Muscle of leg (tissue), 11 donors: Measurements from ENCODE around the gene DYNLL2. TPM values are rescaled to one million over a fixed set of nuclear protein-coding genes. Genes with fewer than 3 reads are reported as not detected.
A peak's percentile ranks its signal among the peaks of the same experiment; 100 is the strongest.
"Not testable (repeated sequence)": the region's sequence is repeated elsewhere in the genome, so short reads cannot be mapped to it uniquely, and the experiment has no call there.

Source experiments
- DNase-seq: peaks from one replicate; pipeline ENCODE4 v3.0.0; 2013
- H3K27ac ChIP-seq: one replicate; pipeline ENCODE4 v1.5.1; 2013; ENCODE audit warnings: mild to moderate bottlenecking, low read length, control low read depth
- H3K27me3 ChIP-seq: one replicate; pipeline ENCODE4 v1.6.1; 2013; ENCODE audit warnings: low read length; ENCODE audit not compliant: control insufficient read depth, insufficient read depth
- H3K36me3 ChIP-seq: one replicate; pipeline ENCODE4 v1.6.1; 2013; ENCODE audit warnings: low read length; ENCODE audit not compliant: control insufficient read depth, insufficient read depth
- H3K4me1 ChIP-seq: one replicate; pipeline ENCODE4 v1.6.1; 2013; ENCODE audit warnings: low read length; ENCODE audit not compliant: control insufficient read depth, insufficient read depth
- H3K4me3 ChIP-seq: one replicate; pipeline ENCODE4 v1.5.1; 2013; ENCODE audit warnings: low read length, control low read depth
- H3K9me3 ChIP-seq: replicated peaks from 2 replicates; pipeline ENCODE4 v1.6.1; 2013; ENCODE audit warnings: low read depth, low read length; ENCODE audit not compliant: control insufficient read depth
- WGBS: methylation state at CpG from one replicate; pipeline ENCODE4 v1.1.5; 2013; ENCODE audit warnings: missing lambda C conversion rate; ENCODE audit not compliant: insufficient coverage; 5-methylcytosine and 5-hydroxymethylcytosine counted together
- polyA plus RNA-seq, 8 donors: library from polyadenylated mRNA; unstranded; fragments of 120-200 nt; gene quantifications; one replicate each; pipeline versions ENCODE4 v1.2.1 to v1.2.3, GENCODE V29; 2013; ENCODE audit warnings: inconsistent platforms in 1 of 8, low replicate concordance in 1 of 8; ENCODE audit not compliant: insufficient read length in 8 of 8, insufficient read depth in 1 of 8
- total RNA-seq: library from RNA; stranded (reverse); fragments of 120-200 nt; gene quantifications from one replicate; pipeline ENCODE4 v1.2.4, GENCODE V29; 2013

The DYNLL2 gene
- total and polyA plus RNA-seq, 9 donors = 12.7 to 52.8 (median 44.4) TPM

DNA sequence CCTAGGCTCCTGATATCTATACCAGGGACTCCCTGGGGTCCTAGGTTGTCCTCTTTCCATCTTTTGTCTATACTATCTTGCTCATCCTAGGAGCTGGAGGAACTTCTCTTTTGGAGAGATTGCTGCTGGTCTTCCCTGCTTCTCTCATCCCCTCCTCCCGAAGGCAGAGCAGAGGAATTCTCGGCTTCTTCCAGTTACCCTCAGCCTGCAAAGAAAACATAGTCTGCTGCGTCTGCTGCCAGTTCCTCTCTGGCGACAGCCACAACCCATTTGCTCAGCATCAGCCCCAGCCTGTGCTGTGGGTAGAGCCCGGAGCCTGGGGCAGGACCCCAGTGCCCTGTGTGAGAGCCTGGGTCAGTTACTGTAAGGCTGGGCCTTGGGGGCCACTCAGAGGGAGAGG, 21.5 kb upstream of the DYNLL2 start:
- H3K36me3 ChIP-seq = no peaks in the 10 kb centered on the region
- H3K4me1 ChIP-seq = peaks cover 18% of the 10 kb centered on the region
- no peak overlapping the region for H3K4me3 ChIP-seq
- no peaks in the 10 kb centered on the region for H3K9me3 ChIP-seq
- no peaks in the 10 kb centered on the region for H3K27me3 ChIP-seq
- WGBS = 63% methylated on average over 1 of the region's 5 CpGs
- no peak for DNase-seq
- H3K27ac ChIP-seq = no peak overlapping the region

DNA sequence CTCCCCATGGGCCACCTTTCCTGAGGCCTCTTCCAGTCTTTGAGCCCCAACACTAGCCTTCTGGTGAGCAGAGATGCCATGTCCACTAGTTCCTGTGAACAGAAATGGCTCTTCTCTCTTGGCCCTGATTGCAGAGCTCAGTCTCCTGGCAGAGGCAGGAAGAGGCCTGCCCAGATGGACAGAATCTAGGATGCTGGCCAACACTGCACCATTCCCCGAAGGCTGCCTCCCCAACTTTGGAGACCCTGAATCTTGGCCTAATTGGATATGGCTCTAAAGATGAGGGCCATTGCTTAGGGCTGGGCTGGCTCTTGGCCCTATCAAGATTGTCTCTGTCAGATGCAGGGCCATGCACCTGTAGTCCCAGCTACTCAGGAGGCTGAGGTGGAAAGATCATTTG, 18.0 kb upstream of the DYNLL2 start:
- no peak overlapping the region for H3K27ac ChIP-seq
- H3K4me1 ChIP-seq = peaks cover 9% of the 10 kb centered on the region
- 88% methylated on average over 1 of the region's 1 CpG for WGBS
- H3K36me3 ChIP-seq = no peaks in the 10 kb centered on the region
- H3K9me3 ChIP-seq = no peaks in the 10 kb centered on the region
- no peaks in the 10 kb centered on the region for H3K27me3 ChIP-seq
- DNase-seq = no peak
- H3K4me3 ChIP-seq = no peak overlapping the region

DNA sequence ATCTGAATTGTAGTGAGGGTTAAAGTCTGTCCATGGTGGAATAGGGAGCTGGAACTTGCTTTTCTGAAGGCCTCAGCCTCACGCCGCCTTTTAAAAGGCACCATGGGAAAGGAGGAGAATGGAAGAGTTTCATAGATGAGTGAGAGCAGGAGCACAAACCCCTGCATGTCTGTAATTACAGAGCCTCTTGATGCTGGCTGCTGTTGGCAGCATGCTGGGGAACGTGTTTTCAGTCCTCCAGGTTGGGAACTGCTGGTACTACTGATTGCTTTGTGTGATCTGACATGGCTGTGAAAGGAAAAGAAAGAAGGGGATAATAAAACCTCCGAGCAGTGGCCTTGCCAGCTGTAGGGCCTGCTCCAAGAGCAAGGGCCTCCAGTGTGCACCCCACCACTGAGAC, 16.8 kb upstream of the DYNLL2 start:
- Histone ChIP-seq H3K27ac (no peak overlapping the region), H3K27me3 (no peaks in the 10 kb centered on the region), H3K4me3 (no peak overlapping the region), H3K9me3 (no peaks in the 10 kb centered on the region), H3K4me1 (no peaks in the 10 kb centered on the region), H3K36me3 (no peaks in the 10 kb centered on the region)
- no peak for DNase-seq
- 13% methylated on average over 1 of the region's 4 CpGs for WGBS

DNA sequence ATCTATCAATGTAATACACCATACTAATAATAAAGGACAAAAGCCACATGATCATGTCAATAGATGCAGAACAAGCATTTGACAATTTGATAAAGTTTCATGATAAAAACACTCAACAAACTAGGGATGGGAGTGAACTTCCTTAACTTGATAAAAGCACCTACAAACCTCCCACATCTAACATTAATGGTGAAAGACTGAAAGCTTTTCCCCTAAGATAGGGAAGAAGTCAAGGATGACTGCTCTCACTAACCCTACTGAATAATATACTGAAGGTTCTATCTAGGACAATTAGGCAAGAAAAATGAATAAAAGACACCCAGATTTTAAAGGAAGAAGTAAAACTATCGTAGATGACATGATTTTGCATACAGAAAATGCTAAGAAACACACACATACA, 10.4 kb upstream of the DYNLL2 start:
- Histone ChIP-seq H3K27me3 (no peaks in the 10 kb centered on the region), H3K36me3 (no peaks in the 10 kb centered on the region), H3K4me3 (no peak overlapping the region), H3K27ac (no peak overlapping the region), H3K4me1 (no peaks in the 10 kb centered on the region), H3K9me3 (no peaks in the 10 kb centered on the region)
- DNase-seq = no peak
- no CpG with 5 or more reads among the region's 1 CpG for WGBS

DNA sequence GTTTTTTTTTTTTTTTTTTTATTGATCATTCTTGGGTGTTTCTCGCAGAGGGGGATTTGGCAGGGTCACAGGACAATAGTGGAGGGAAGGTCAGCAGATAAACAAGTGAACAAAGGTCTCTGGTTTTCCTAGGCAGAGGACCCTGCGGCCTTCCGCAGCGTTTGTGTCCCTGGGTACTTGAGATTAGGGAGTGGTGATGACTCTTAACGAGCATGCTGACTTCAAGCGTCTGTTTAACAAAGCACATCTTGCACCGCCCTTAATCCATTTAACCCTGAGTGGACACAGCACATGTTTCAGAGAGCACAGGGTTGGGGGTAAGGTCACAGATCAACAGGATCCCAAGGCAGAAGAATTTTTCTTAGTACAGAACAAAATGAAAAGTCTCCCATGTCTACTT, 10.0 kb upstream of the DYNLL2 start:
- H3K4me3 ChIP-seq, H3K36me3 ChIP-seq, H3K27me3 ChIP-seq, H3K27ac ChIP-seq, H3K9me3 ChIP-seq, DNase-seq, H3K4me1 ChIP-seq: not testable (repeated sequence)
- WGBS = no CpG with 5 or more reads among the region's 7 CpGs

DNA sequence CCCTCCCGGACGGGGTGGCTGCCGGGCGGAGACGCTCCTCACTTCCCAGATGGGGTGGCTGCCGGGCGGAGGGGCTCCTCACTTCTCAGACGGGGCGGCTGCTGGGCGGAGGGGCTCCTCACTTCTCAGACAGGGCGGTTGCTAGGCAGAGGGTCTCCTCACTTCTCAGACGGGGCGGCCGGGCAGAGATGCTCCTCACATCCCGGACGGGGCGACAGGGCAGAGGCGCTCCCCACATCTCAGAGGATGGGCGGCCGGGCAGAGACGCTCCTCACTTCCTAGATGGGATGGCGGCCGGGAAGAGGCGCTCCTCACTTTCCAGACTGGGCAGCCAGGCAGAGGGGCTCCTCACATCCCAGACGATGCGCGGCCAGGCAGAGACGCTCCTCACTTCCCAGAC, 8.8 kb upstream of the DYNLL2 start:
- not testable (repeated sequence) for H3K4me1 ChIP-seq, H3K27ac ChIP-seq, DNase-seq, H3K4me3 ChIP-seq, H3K9me3 ChIP-seq, H3K36me3 ChIP-seq, H3K27me3 ChIP-seq
- no CpG with 5 or more reads among the region's 28 CpGs for WGBS

DNA sequence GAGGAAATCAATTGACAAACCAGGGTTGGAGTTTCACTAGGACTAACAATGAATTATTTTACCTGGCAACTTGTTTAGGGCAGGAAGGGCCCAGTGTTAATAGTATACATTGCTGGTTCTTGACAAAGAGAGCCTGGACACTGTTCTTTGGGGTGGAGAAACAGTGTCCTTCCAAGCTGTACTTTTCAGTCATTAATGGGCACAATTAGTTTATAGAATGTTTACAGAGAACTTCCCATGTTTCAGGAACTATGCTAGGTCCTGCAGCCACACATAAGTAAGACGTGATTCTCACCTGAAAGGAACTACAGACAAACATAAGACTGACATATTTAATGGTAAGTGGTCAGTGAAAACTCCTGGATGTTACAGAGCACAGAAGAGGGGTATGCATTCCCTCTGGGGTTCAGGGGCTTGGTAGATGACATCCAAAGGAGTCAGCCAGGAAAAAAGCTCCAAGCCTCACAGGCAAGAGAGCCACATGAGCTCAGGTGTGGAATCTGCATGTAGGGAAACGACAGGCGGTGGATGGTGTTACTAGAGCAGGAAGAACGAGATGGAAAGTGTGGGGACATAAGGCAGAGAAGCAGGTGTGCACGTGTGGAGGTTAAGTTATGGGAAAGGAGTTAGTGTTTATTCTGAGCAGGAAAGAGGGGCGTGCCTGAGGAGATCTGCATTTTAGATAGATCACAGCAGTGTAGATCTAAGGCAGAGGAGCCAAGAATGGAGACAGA, 3.8 kb upstream of the DYNLL2 start:
- no peaks in the 10 kb centered on the region for H3K36me3 ChIP-seq
- no peak for DNase-seq
- no peak overlapping the region for H3K4me3 ChIP-seq
- no peaks in the 10 kb centered on the region for H3K9me3 ChIP-seq
- H3K4me1 ChIP-seq = peaks cover 10% of the 10 kb centered on the region
- no peak overlapping the region for H3K27ac ChIP-seq
- WGBS = 49% methylated on average over 5 of the region's 6 CpGs
- H3K27me3 ChIP-seq = peaks cover 2% of the 10 kb centered on the region

DNA sequence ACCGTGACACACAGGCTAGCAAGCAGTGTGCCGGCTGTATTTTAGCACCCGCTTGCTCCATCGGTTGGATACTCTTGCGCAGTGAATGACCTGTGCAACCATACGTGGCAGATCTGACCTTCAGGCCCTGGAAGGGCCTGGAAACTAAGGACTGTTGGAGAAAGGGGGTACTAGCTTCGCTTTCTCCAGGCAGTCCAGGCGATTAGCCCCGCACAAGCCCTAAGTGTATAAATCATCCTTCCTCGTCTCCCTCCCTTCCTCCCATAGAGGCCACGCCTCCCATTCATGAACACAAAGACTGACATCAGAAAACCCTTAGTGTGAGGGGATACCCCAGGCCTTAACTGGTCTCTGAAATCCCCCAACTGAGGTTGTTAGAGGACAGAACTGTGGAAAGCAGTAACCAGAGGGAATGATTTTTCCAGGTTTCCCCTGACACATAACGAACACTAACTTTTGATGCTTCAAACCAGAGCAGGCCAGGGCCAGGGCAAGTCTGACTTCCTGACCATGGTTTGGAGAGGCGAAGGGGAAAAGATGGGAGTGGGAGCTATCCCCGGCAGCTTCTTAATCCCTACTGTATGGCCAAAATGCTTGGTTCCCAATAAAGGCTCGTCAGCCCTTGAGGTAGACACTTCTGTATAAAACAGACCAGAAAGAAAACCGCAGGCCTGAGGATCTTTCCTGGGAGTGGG, 1.4 kb upstream of the DYNLL2 start:
- Histone ChIP-seq H3K36me3 (peaks cover 10% of the 10 kb centered on the region), H3K27ac (no peak overlapping the region), H3K9me3 (no peaks in the 10 kb centered on the region), H3K27me3 (peaks cover 2% of the 10 kb centered on the region), H3K4me1 (peaks cover 29% of the 10 kb centered on the region), H3K4me3 (no peak overlapping the region)
- 70% methylated on average over 7 of the region's 16 CpGs for WGBS
- DNase-seq = no peak

DNA sequence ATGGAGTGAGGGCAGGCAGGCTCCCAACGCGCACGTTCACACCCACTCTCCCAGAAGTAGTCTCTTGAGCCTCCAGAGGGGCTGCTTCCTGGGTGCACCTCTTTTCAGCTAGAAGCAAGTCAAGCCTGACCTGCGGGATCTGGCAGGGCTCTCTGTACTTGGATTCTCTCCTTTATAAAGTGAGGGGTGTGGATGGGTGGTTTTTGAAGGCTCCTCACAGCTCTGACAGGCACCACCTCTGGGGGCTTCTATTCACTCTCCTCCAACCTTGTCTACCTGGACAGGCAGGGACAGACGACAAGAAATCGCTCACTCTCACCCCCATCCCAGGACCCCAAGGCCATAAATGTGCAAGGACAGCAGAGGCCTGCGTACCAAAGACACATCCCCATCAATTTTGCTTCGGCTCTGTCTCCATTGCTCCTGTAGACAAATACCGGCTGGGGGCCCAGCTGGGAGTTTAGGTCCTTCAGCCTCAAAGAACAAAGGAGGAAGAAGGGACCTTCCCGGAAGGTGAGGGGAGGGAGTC, 814 bp upstream of the DYNLL2 start:
- peaks cover 15% of the 10 kb centered on the region for H3K36me3 ChIP-seq
- H3K9me3 ChIP-seq = no peaks in the 10 kb centered on the region
- 58% methylated on average over 5 of the region's 10 CpGs for WGBS
- peak overlapping the region; percentile 26 for H3K4me3 ChIP-seq
- peak; percentile 4 for DNase-seq
- peaks cover 33% of the 10 kb centered on the region for H3K4me1 ChIP-seq
- H3K27ac ChIP-seq = peak overlapping the region; percentile 79
- H3K27me3 ChIP-seq = peaks cover 2% of the 10 kb centered on the region

DNA sequence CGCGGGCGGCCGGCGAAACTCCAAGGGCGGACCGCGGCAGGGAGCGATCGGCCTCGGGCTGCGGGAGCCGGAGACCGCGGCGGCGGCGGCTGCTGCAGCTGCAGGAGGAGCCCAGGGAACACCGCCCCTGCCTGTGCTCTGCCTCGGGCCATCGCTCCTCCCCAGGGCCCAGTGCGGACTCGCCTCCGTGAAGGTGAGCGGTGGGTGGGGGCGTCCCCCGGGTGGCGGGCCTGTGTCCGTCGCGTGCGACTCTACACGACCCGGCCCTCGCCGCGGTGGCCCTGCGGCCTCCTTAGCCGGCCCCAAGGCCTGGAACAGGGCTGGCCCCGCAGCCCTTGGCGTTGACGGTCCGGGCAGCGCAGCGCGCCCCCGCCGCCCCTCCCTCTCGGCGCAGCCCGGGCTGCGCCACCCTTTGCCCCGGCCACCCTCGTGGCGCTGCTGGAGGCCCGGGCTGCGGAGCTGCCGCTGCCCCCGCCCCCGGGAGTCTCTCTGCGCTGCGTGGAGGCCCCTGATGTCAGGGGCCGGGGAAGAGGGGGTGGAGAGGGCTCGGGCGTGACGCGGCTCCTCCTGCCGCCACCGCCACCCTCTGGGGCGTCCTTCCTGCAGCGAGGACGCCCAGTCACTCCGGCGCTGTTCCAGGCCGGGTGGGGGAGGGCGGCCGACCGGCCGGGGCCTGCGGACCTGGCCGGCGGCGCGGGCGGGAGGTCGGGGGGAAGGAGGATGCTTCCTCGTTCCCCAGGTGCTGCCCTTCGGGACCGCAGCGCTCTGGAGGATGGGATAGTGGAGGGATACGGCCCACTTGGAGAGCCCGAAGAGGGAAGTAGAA, 485 bp downstream of the DYNLL2 start:
- peaks cover 2% of the 10 kb centered on the region for H3K27me3 ChIP-seq
- H3K27ac ChIP-seq = peak overlapping the region; percentile 47
- H3K36me3 ChIP-seq = peaks cover 27% of the 10 kb centered on the region
- under 1% methylated on average over 89 of the region's 92 CpGs for WGBS
- peak; percentile 65 for DNase-seq
- peaks cover 33% of the 10 kb centered on the region for H3K4me1 ChIP-seq
- no peaks in the 10 kb centered on the region for H3K9me3 ChIP-seq
- peak overlapping the region; percentile 84 for H3K4me3 ChIP-seq
